ENCODE results near the gene XRCC3. TPM values are rescaled to one million over a fixed set of nuclear protein-coding genes. Genes with fewer than 3 reads are reported as not detected.
"Not testable (repeated sequence)": the region's sequence is repeated elsewhere in the genome, so short reads cannot be mapped to it uniquely, and the experiment has no call there.

The XRCC3 gene
- polyA plus RNA-seq, 3 donors, result 0.66 to 8.1 (median 2.0) TPM

DNA sequence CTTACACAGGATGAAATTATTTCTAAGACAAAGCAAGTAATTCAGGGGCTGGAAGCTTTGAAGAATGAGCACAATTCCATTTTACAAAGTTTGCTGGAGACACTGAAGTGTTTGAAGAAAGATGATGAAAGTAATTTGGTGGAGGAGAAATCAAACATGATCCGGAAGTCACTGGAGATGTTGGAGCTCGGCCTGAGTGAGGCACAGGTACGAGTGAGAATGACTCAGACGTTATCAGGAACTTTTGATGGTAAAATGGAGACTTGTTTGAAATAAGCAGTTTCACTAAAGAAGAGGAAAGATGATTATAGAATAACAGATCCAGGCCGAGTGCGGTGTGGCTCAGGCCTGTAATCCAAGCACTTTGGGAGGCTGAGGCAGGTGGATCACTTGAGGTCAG, 60.6 kb downstream of the XRCC3 start:
- Mint-ChIP-seq H3K27ac (peak overlapping the region in 1 of 7 donors; percentile 12), H3K36me3 (peaks cover 50 to 54% of the 10 kb centered on the region in 2 donors), H3K27me3 (ENCODE audit: low read depth in 3 of 3) (no peaks in the 10 kb centered on the region), H3K4me3 (no peak overlapping the region), H3K9me3 (no peaks in the 10 kb centered on the region), H3K4me1 (peaks cover 30% of the 10 kb centered on the region)
- Histone ChIP-seq H3K4me2 (replicated peaks; ENCODE audit: extremely low read depth, low read length, poor library complexity, severe bottlenecking) (no peak overlapping the region), H3K36me3 (replicated peaks in 1 of 2; ENCODE audit: control insufficient read depth in 1 of 2, insufficient read depth in 2 of 2, low read length in 2 of 2) (peaks cover 39 to 75% of the 10 kb centered on the region in 2 donors), H3K4me3 (replicated peaks in 1 of 3; ENCODE audit: low read depth in 2 of 3, low read length in 3 of 3) (no peak overlapping the region), H2AFZ (ENCODE audit: insufficient read depth, low read depth, low read length, poor library complexity, severe bottlenecking) (no peak overlapping the region), H3K79me2 (ENCODE audit: insufficient read depth, low read length) (peaks cover 65% of the 10 kb centered on the region), H3K9ac (ENCODE audit: insufficient read depth, low read length, poor library complexity, severe bottlenecking) (no peak overlapping the region), H3K27me3 (ENCODE audit: control insufficient read depth in 2 of 2, insufficient read depth in 2 of 2, low read length in 2 of 2) (no peaks in the 10 kb centered on the region), H3K4me1 (ENCODE audit: control insufficient read depth in 1 of 2, insufficient read depth in 2 of 2, low read length in 2 of 2) (peaks cover 25 to 27% of the 10 kb centered on the region in 2 donors), H3K9me3 (replicated peaks in 1 of 2; ENCODE audit: control insufficient read depth in 1 of 2, insufficient read depth in 1 of 2, low read length in 2 of 2) (no peaks in the 10 kb centered on the region), H3K27ac (ENCODE audit: low read depth in 1 of 2, low read length in 2 of 2) (peak overlapping the region in 1 of 2 donors; percentile 36), H4K20me1 (ENCODE audit: insufficient read depth, low read length) (peaks cover 92% of the 10 kb centered on the region)
- TF ChIP-seq, protein P1, sequence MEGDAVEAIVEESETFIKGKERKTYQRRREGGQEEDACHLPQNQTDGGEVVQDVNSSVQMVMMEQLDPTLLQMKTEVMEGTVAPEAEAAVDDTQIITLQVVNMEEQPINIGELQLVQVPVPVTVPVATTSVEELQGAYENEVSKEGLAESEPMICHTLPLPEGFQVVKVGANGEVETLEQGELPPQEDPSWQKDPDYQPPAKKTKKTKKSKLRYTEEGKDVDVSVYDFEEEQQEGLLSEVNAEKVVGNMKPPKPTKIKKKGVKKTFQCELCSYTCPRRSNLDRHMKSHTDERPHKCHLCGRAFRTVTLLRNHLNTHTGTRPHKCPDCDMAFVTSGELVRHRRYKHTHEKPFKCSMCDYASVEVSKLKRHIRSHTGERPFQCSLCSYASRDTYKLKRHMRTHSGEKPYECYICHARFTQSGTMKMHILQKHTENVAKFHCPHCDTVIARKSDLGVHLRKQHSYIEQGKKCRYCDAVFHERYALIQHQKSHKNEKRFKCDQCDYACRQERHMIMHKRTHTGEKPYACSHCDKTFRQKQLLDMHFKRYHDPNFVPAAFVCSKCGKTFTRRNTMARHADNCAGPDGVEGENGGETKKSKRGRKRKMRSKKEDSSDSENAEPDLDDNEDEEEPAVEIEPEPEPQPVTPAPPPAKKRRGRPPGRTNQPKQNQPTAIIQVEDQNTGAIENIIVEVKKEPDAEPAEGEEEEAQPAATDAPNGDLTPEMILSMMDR (IDR thresholded peaks at IDR 0.05), result no peak
- DNase-seq, result no peak
- intact Hi-C loops (cut with micrococcal nuclease), result no loop called here
- WGBS (ENCODE audit: insufficient coverage), result 100% methylated on average over 4 of the region's 6 CpGs

DNA sequence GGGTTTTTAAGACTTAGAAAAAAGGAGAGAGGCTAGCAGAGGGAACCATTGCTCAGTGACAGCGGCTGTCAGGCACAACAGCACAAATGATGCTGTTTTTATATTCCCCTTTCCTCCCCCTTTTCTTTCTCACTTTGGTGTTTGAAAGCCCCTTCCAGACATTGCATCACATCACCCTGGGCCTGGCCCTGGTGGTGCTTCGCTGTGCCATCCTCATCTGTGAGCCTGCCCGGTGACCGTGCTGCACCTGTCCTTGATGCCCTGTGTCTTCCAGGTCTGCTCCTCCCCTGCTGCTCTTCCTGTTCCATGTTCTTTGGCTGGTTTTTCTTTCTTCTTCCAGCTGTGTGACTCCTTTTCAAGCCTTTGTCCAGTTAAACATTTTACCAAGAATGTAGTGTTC, 61.4 kb downstream of the XRCC3 start:
- DNase-seq, result no peak
- peak overlapping the region in 2 of 7 donors; percentile 15 to 46 for H3K27ac Mint-ChIP-seq
- Histone ChIP-seq H3K4me3 (replicated peaks in 1 of 3; ENCODE audit: low read depth in 2 of 3, low read length in 3 of 3) (no peak overlapping the region), H3K4me1 (ENCODE audit: control insufficient read depth in 1 of 2, insufficient read depth in 2 of 2, low read length in 2 of 2) (peaks cover 25 to 27% of the 10 kb centered on the region in 2 donors), H3K27ac (ENCODE audit: low read depth in 1 of 2, low read length in 2 of 2) (peak overlapping the region in 1 of 2 donors; percentile 36), H3K9ac (ENCODE audit: insufficient read depth, low read length, poor library complexity, severe bottlenecking) (no peak overlapping the region), H4K20me1 (ENCODE audit: insufficient read depth, low read length) (peaks cover 95% of the 10 kb centered on the region), H3K27me3 (ENCODE audit: control insufficient read depth in 2 of 2, insufficient read depth in 2 of 2, low read length in 2 of 2) (no peaks in the 10 kb centered on the region), H3K4me2 (replicated peaks; ENCODE audit: extremely low read depth, low read length, poor library complexity, severe bottlenecking) (no peak overlapping the region), H3K9me3 (replicated peaks in 1 of 2; ENCODE audit: control insufficient read depth in 1 of 2, insufficient read depth in 1 of 2, low read length in 2 of 2) (no peaks in the 10 kb centered on the region), H3K36me3 (replicated peaks in 1 of 2; ENCODE audit: control insufficient read depth in 1 of 2, insufficient read depth in 2 of 2, low read length in 2 of 2) (peaks cover 31 to 67% of the 10 kb centered on the region in 2 donors), H2AFZ (ENCODE audit: insufficient read depth, low read depth, low read length, poor library complexity, severe bottlenecking) (no peak overlapping the region), H3K79me2 (ENCODE audit: insufficient read depth, low read length) (peaks cover 70% of the 10 kb centered on the region)
- TF ChIP-seq, protein P1 (IDR thresholded peaks at IDR 0.05), result no peak
- intact Hi-C loops (cut with micrococcal nuclease), result no loop called here
- H3K9me3 Mint-ChIP-seq, result no peaks in the 10 kb centered on the region
- 94% methylated on average over 3 of the region's 4 CpGs for WGBS (ENCODE audit: insufficient coverage)
- peaks cover 30% of the 10 kb centered on the region for H3K4me1 Mint-ChIP-seq
- H3K27me3 Mint-ChIP-seq (ENCODE audit: low read depth in 3 of 3), result no peaks in the 10 kb centered on the region
- peaks cover 45 to 46% of the 10 kb centered on the region in 2 donors for H3K36me3 Mint-ChIP-seq
- no peak overlapping the region for H3K4me3 Mint-ChIP-seq

DNA sequence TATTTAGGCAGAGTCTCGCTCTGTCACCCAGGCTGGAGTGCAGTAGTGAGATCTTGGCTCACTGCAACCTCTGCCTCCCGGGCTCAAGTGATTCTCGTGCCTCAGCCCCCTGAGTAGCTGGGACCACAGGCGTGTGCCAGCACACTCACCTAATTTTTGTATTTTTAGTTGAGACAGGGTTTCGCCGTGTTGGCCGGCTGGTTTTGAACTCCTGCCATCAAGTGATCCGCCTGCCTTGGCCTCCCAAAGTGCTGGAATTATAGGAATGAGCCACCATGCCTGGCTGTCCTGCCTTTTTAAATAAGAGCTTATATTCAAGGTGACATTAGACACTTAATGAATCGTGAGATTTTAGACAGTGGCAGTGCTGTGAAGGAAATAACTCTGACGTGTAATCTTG, 61.9 kb downstream of the XRCC3 start:
- intact Hi-C loops (cut with micrococcal nuclease); DNase-seq; H3K9ac ChIP-seq (ENCODE audit: insufficient read depth, low read length, poor library complexity, severe bottlenecking); H3K4me2 ChIP-seq (replicated peaks; ENCODE audit: extremely low read depth, low read length, poor library complexity, severe bottlenecking); H3K9me3 Mint-ChIP-seq; H2AFZ ChIP-seq (ENCODE audit: insufficient read depth, low read depth, low read length, poor library complexity, severe bottlenecking); H3K9me3 ChIP-seq (replicated peaks in 1 of 2; ENCODE audit: control insufficient read depth in 1 of 2, insufficient read depth in 1 of 2, low read length in 2 of 2); H3K27me3 Mint-ChIP-seq (ENCODE audit: low read depth in 3 of 3); H3K27ac ChIP-seq (ENCODE audit: low read depth in 1 of 2, low read length in 2 of 2); H3K4me3 ChIP-seq (replicated peaks in 1 of 3; ENCODE audit: low read depth in 2 of 3, low read length in 3 of 3); H3K4me3 Mint-ChIP-seq; H3K27me3 ChIP-seq (ENCODE audit: control insufficient read depth in 2 of 2, insufficient read depth in 2 of 2, low read length in 2 of 2): not testable (repeated sequence)
- Histone ChIP-seq H3K36me3 (replicated peaks in 1 of 2; ENCODE audit: control insufficient read depth in 1 of 2, insufficient read depth in 2 of 2, low read length in 2 of 2) (peaks cover 29 to 62% of the 10 kb centered on the region in 2 donors), H4K20me1 (ENCODE audit: insufficient read depth, low read length) (peaks cover 100% of the 10 kb centered on the region), H3K79me2 (ENCODE audit: insufficient read depth, low read length) (peaks cover 75% of the 10 kb centered on the region), H3K4me1 (ENCODE audit: control insufficient read depth in 1 of 2, insufficient read depth in 2 of 2, low read length in 2 of 2) (peaks cover 25 to 27% of the 10 kb centered on the region in 2 donors)
- peaks cover 30% of the 10 kb centered on the region for H3K4me1 Mint-ChIP-seq
- peaks cover 44% of the 10 kb centered on the region in 2 donors for H3K36me3 Mint-ChIP-seq
- 96% methylated on average over 6 of the region's 10 CpGs for WGBS (ENCODE audit: insufficient coverage)
- H3K27ac Mint-ChIP-seq, result peak overlapping the region in 2 of 7 donors; percentile 25 to 77
